SK-N-SH (cell line): ENCODE data around the gene ZNF384. TPM values are rescaled to one million over a fixed set of nuclear protein-coding genes. Genes with fewer than 3 reads are reported as not detected.
"Not testable (repeated sequence)": the region's sequence is repeated elsewhere in the genome, so short reads cannot be mapped to it uniquely, and the experiment has no call there.

Experiments
- CTCF ChIA-PET: fragments of 300-600, 350-600 bp; formaldehyde crosslinking; extraction: SDS; loops from one replicate; lab custom pipeline; 2021; lab: Yijun Ruan, JAX
- POLR2A ChIA-PET: fragments of 350-600 bp; sonication (Branson Sonifier 250); formaldehyde crosslinking; extraction: SDS; loops from one replicate; lab custom pipeline; 2020; ENCODE audit warnings: antibody characterized with exemption, inconsistent platforms; lab: Yijun Ruan, JAX
- DNase-seq: peaks from one replicate; pipeline ENCODE4 v3.0.0; 2012
- H2AFZ ChIP-seq: fragments of 200-600 bp; sonication (generic); 2 replicates; pipeline ENCODE4 v1.8.1; 2016; ENCODE audit warnings: antibody characterized with exemption, mild to moderate bottlenecking, low read depth
- H3F3A ChIP-seq: fragments of 200-600 bp; sonication (generic); replicated peaks from 2 replicates; pipeline ENCODE3; 2016; ENCODE audit warnings: antibody characterized with exemption, mild to moderate bottlenecking; ENCODE audit not compliant: insufficient read depth
- H3K27ac ChIP-seq, 2 experiments: fragments of 200-500 bp in 1 of 2; fragments of 200-600 bp in 1 of 2; sonication (Bioruptor generic) in 1 of 2; sonication (generic), shearing (Covaris generic) in 1 of 2; 2 replicates each; pipeline versions ENCODE4 v1.5.1 to v1.6.1; 2014 to 2016; ENCODE audit warnings: low read depth in 2 of 2, inconsistent platforms in 1 of 2, low read length in 1 of 2, mild to moderate bottlenecking in 1 of 2, mixed read lengths in 1 of 2
- H3K27me3 ChIP-seq: fragments of 200-600 bp; sonication (generic), shearing (Covaris generic); 2 replicates; pipeline ENCODE4 v1.6.1; 2016; ENCODE audit warnings: mixed run types; ENCODE audit not compliant: insufficient read depth
- H3K36me3 ChIP-seq, 2 experiments: fragments of 200-500 bp in 1 of 2; fragments of 200-600 bp in 1 of 2; sonication (Bioruptor generic) in 1 of 2; sonication (generic) in 1 of 2; replicated peaks in 1 of 2; 2 replicates each; pipeline versions ENCODE3 to v1.5.1; 2014 to 2016; ENCODE audit warnings: low read length in 1 of 2, mild to moderate bottlenecking in 1 of 2; ENCODE audit not compliant: insufficient read depth in 2 of 2, control insufficient read depth in 1 of 2
- H3K4me1 ChIP-seq, 2 experiments: fragments of 200-500 bp in 1 of 2; fragments of 200-600 bp in 1 of 2; sonication (Bioruptor generic) in 1 of 2; sonication (generic), shearing (Covaris generic) in 1 of 2; 2 replicates each; pipeline versions ENCODE4 v1.5.1 to v1.6.1; 2014 to 2016; ENCODE audit warnings: low read depth in 1 of 2, low read length in 1 of 2, mixed run types in 1 of 2; ENCODE audit not compliant: insufficient read depth in 2 of 2, control insufficient read depth in 1 of 2
- H3K4me2 ChIP-seq: fragments of 200-600 bp; sonication (generic), shearing (Covaris generic); 2 replicates; pipeline ENCODE4 v1.6.1; 2017; ENCODE audit warnings: mixed run types
- H3K4me3 ChIP-seq, 2 experiments: fragments of 200-500 bp in 1 of 2; fragments of 200-600 bp in 1 of 2; sonication (Bioruptor generic) in 1 of 2; sonication (generic), shearing (Covaris generic) in 1 of 2; 2 replicates each; pipeline versions ENCODE4 v1.5.1 to v1.8.1; 2014 to 2016; ENCODE audit warnings: low read depth in 2 of 2, inconsistent platforms in 1 of 2, low read length in 1 of 2, mild to moderate bottlenecking in 1 of 2, mixed read lengths in 1 of 2, moderate library complexity in 1 of 2
- H3K79me2 ChIP-seq: fragments of 200-600 bp; sonication (generic); 2 replicates; pipeline ENCODE4 v1.8.1; 2017; ENCODE audit warnings: mild to moderate bottlenecking; ENCODE audit not compliant: insufficient read depth
- H3K9ac ChIP-seq: fragments of 200-600 bp; sonication (generic); 2 replicates; pipeline ENCODE4 v1.6.1; 2017; ENCODE audit warnings: mixed run types
- H3K9me2 ChIP-seq: fragments of 200-600 bp; sonication (generic); 2 replicates; pipeline ENCODE4 v1.6.1; 2017; ENCODE audit warnings: mixed run types
- H3K9me3 ChIP-seq: fragments of 200-600 bp; sonication (generic); 2 replicates; pipeline ENCODE4 v1.6.1; 2017; ENCODE audit warnings: mixed run types, mild to moderate bottlenecking, moderate library complexity
- H4K20me1 ChIP-seq: fragments of 200-600 bp; sonication (generic); 2 replicates; pipeline ENCODE4 v1.6.1; 2017; ENCODE audit warnings: mild to moderate bottlenecking, mixed run types; ENCODE audit not compliant: insufficient read depth
- FOXJ3 ChIP-seq: sonication (generic); formaldehyde crosslinking; IDR thresholded peaks from 2 replicates; pipeline ENCODE4 v1.5.1; 2020; ENCODE audit warnings: mild to moderate bottlenecking, missing genetic modification reagents
- FOXM1 ChIP-seq: IDR thresholded peaks from 2 replicates; pipeline ENCODE4 v1.4.0; 2012; ENCODE audit warnings: low read depth, mild to moderate bottlenecking
- GABPA ChIP-seq: IDR thresholded peaks from 2 replicates; pipeline ENCODE4 v1.4.0; 2012; ENCODE audit warnings: low read depth, mild to moderate bottlenecking
- JUND ChIP-seq: IDR thresholded peaks from 2 replicates; pipeline ENCODE4 v1.4.0; 2012
- MXI1 ChIP-seq: IDR thresholded peaks from 2 replicates; pipeline ENCODE4 v1.6.1; 2012; ENCODE audit warnings: mild to moderate bottlenecking, low read depth, low read length, improper control_type of control experiment
- NRF1 ChIP-seq: IDR thresholded peaks from 2 replicates; pipeline ENCODE4 v1.6.1; 2012; ENCODE audit warnings: low read depth, mild to moderate bottlenecking, low read length
- RAD21 ChIP-seq: IDR thresholded peaks from 2 replicates; pipeline ENCODE4 v1.6.1; 2012; ENCODE audit warnings: mild to moderate bottlenecking, low read length
- RCOR1 ChIP-seq: fragments of 150-350 bp; IDR thresholded peaks from 2 replicates; pipeline ENCODE4 v1.6.1; 2017; ENCODE audit warnings: antibody characterized with exemption, low read length
- RFX5 ChIP-seq: IDR thresholded peaks from 2 replicates; pipeline ENCODE4 v1.6.1; 2012; ENCODE audit warnings: mild to moderate bottlenecking, improper control_type of control experiment, low read length
- RXRA ChIP-seq: IDR thresholded peaks from 2 replicates; pipeline ENCODE4 v1.4.0; 2012; ENCODE audit warnings: low read depth, mild to moderate bottlenecking, borderline replicate concordance
- SIN3A ChIP-seq: IDR thresholded peaks from 2 replicates; pipeline ENCODE4 v1.6.1; 2012; ENCODE audit warnings: low read depth, mild to moderate bottlenecking, low read length, moderate library complexity, borderline replicate concordance
- TAF1 ChIP-seq: IDR thresholded peaks from 2 replicates; pipeline ENCODE4 v1.6.1; 2012; ENCODE audit warnings: low read depth, mild to moderate bottlenecking, low read length, moderate library complexity, borderline replicate concordance
- TCF12 ChIP-seq: IDR thresholded peaks from 2 replicates; pipeline ENCODE4 v1.4.0; 2012
- TEAD4 ChIP-seq: IDR thresholded peaks from 2 replicates; pipeline ENCODE4 v1.4.0; 2012; ENCODE audit warnings: mild to moderate bottlenecking, borderline replicate concordance; ENCODE audit not compliant: insufficient read depth
- YY1 ChIP-seq: IDR thresholded peaks from 2 replicates; pipeline ENCODE4 v1.4.0; 2012; ENCODE audit warnings: low read depth, mild to moderate bottlenecking
- ZBTB33 ChIP-seq: IDR thresholded peaks from 2 replicates; pipeline ENCODE4 v1.4.0; 2012; ENCODE audit warnings: low read depth, borderline replicate concordance
- WGBS: methylation state at CpG from one replicate; pipeline ENCODE4 v1.1.6; 2017; ENCODE audit warnings: low lambda C conversion rate; 5-methylcytosine and 5-hydroxymethylcytosine counted together
- polyA plus RNA-seq, 3 experiments: library from polyadenylated mRNA; depleted of rRNA; stranded (reverse); fragments of >200 nt; gene quantifications; 2 replicates each; pipeline ENCODE4 v1.2.3, GENCODE V29; 2012
- TF ChIP-seq, protein P1 (sequence below): IDR thresholded peaks from 2 replicates; pipeline ENCODE4 v1.6.1; 2012; ENCODE audit warnings: mild to moderate bottlenecking, low read depth, low read length, moderate library complexity
- TF ChIP-seq, protein P2 (sequence below): fragments of 200-600 bp; sonication (generic); IDR thresholded peaks from 2 replicates; pipeline ENCODE4 v1.6.1; 2017; ENCODE audit warnings: antibody characterized with exemption, mild to moderate bottlenecking, moderate library complexity
- TF ChIP-seq, protein P3 (sequence below): fragments of 150-350 bp; IDR thresholded peaks from 2 replicates; pipeline ENCODE4 v1.6.1; 2017; ENCODE audit warnings: antibody characterized with exemption, low read length, low read depth, borderline replicate concordance

ZNF384 gene
- polyA plus RNA-seq, 1 of the 3 experiments (the other 2 are of a cell fraction), result 64.9 TPM

GRCh38 chr12:6708960-6709394, 19.8 kb upstream of the ZNF384 start:
- H3K4me1 ChIP-seq, result no peaks in the 10 kb centered on the region
- POLR2A ChIA-PET, result no interaction called here
- CTCF ChIA-PET, result no interaction called here
- WGBS, result 85% methylated on average over 16 of the region's 16 CpGs
- no peaks in the 10 kb centered on the region for H3K9me2 ChIP-seq
- H3K4me3 ChIP-seq, result no peak overlapping the region
- H3K27me3 ChIP-seq, result no peaks in the 10 kb centered on the region
- H3K9ac ChIP-seq, result no peak overlapping the region
- no peak for DNase-seq
- no peak for TF ChIP-seq RAD21
- TF ChIP-seq FOXJ3 (CRISPR knock-in tag), result no peak
- no peak for TF ChIP-seq NRF1
- no peak for TF ChIP-seq SIN3A
- no peak for TF ChIP-seq MXI1
- TF ChIP-seq, protein P1, sequence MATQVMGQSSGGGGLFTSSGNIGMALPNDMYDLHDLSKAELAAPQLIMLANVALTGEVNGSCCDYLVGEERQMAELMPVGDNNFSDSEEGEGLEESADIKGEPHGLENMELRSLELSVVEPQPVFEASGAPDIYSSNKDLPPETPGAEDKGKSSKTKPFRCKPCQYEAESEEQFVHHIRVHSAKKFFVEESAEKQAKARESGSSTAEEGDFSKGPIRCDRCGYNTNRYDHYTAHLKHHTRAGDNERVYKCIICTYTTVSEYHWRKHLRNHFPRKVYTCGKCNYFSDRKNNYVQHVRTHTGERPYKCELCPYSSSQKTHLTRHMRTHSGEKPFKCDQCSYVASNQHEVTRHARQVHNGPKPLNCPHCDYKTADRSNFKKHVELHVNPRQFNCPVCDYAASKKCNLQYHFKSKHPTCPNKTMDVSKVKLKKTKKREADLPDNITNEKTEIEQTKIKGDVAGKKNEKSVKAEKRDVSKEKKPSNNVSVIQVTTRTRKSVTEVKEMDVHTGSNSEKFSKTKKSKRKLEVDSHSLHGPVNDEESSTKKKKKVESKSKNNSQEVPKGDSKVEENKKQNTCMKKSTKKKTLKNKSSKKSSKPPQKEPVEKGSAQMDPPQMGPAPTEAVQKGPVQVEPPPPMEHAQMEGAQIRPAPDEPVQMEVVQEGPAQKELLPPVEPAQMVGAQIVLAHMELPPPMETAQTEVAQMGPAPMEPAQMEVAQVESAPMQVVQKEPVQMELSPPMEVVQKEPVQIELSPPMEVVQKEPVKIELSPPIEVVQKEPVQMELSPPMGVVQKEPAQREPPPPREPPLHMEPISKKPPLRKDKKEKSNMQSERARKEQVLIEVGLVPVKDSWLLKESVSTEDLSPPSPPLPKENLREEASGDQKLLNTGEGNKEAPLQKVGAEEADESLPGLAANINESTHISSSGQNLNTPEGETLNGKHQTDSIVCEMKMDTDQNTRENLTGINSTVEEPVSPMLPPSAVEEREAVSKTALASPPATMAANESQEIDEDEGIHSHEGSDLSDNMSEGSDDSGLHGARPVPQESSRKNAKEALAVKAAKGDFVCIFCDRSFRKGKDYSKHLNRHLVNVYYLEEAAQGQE, result no peak
- no peak for TF ChIP-seq RFX5
- TF ChIP-seq TAF1, result no peak
- no peak for TF ChIP-seq RXRA
- no peak for TF ChIP-seq YY1
- TF ChIP-seq TEAD4, result no peak
- no peak for TF ChIP-seq RCOR1
- TF ChIP-seq FOXM1, result no peak
- TF ChIP-seq, protein P2, sequence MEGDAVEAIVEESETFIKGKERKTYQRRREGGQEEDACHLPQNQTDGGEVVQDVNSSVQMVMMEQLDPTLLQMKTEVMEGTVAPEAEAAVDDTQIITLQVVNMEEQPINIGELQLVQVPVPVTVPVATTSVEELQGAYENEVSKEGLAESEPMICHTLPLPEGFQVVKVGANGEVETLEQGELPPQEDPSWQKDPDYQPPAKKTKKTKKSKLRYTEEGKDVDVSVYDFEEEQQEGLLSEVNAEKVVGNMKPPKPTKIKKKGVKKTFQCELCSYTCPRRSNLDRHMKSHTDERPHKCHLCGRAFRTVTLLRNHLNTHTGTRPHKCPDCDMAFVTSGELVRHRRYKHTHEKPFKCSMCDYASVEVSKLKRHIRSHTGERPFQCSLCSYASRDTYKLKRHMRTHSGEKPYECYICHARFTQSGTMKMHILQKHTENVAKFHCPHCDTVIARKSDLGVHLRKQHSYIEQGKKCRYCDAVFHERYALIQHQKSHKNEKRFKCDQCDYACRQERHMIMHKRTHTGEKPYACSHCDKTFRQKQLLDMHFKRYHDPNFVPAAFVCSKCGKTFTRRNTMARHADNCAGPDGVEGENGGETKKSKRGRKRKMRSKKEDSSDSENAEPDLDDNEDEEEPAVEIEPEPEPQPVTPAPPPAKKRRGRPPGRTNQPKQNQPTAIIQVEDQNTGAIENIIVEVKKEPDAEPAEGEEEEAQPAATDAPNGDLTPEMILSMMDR, result no peak
- no peak for TF ChIP-seq GABPA
- TF ChIP-seq, protein P3, sequence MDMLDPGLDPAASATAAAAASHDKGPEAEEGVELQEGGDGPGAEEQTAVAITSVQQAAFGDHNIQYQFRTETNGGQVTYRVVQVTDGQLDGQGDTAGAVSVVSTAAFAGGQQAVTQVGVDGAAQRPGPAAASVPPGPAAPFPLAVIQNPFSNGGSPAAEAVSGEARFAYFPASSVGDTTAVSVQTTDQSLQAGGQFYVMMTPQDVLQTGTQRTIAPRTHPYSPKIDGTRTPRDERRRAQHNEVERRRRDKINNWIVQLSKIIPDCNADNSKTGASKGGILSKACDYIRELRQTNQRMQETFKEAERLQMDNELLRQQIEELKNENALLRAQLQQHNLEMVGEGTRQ, result no peak
- no peak for TF ChIP-seq ZBTB33
- no peak for TF ChIP-seq TCF12
- TF ChIP-seq JUND, result no peak
- TF ChIP-seq, all 33 proteins: peak for 0
- Histone ChIP-seq H3K36me3 (no peaks in the 10 kb centered on the region), H3K9me3 (no peaks in the 10 kb centered on the region), H3K27ac (no peak overlapping the region), H3F3A (no peaks in the 10 kb centered on the region), H4K20me1 (no peaks in the 10 kb centered on the region), H3K79me2 (no peaks in the 10 kb centered on the region), H3K4me2 (no peak overlapping the region), H2AFZ (no peak overlapping the region)

DNA sequence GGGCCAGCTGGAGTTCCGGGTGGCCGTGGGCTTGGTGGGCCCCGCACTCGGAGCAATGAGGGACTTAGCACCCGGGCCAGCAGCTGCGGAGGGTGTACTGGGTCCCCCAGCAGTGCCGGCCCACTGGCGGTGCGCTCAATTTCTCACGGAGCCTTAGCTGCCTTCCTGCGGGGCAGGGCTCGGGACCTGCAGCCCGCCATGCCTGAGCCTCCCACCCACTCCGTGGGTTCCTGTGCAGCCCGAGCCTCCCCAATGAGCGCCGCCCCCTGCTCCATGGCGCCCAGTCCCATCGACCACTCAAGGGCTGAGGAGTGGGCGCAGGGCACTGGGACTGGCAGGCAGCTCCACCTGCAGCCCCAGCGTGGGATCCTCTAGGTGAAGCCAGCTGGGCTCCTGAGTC, 19.2 kb upstream of the ZNF384 start:
- H4K20me1 ChIP-seq, DNase-seq, H3K9me2 ChIP-seq, H3K36me3 ChIP-seq, H3K9ac ChIP-seq, H3K4me1 ChIP-seq, H3K27me3 ChIP-seq, H3K79me2 ChIP-seq, POLR2A ChIA-PET, H2AFZ ChIP-seq, H3K4me2 ChIP-seq, H3K4me3 ChIP-seq, CTCF ChIA-PET, H3K9me3 ChIP-seq, H3K27ac ChIP-seq, H3F3A ChIP-seq: not testable (repeated sequence)
- WGBS, result 70% methylated on average over 2 of the region's 21 CpGs
